Cardiac muscle cell (in vitro differentiated cells and primary cell): ENCODE measurements around the gene PPID. TPM values are rescaled to one million over a fixed set of nuclear protein-coding genes. Genes with fewer than 3 reads are reported as not detected.

ENCODE experiments used
- DNase-seq, 2 donors: peaks; one replicate each; pipeline versions ENCODE4 v3.0.0 to v3.0.0-alpha.2; 2010 to 2017; ENCODE audit warnings: low read depth in 1 of 2, low spot score in 1 of 2
- H3K27ac ChIP-seq: fragments of 200-600 bp; sonication (generic); 2 replicates; pipeline ENCODE4 v1.5.1; 2016
- H3K27me3 ChIP-seq: fragments of 200-600 bp; sonication (generic); 2 replicates; pipeline ENCODE4 v1.6.0; 2016; ENCODE audit warnings: control low read depth
- H3K36me3 ChIP-seq: fragments of 200-600 bp; sonication (generic); 2 replicates; pipeline ENCODE4 v1.5.1; 2016; ENCODE audit warnings: control low read depth
- H3K4me1 ChIP-seq: fragments of 200-600 bp; sonication (generic); 2 replicates; pipeline ENCODE4 v1.8.1; 2017; ENCODE audit warnings: low read depth, mild to moderate bottlenecking, mixed run types
- H3K4me3 ChIP-seq: fragments of 200-600 bp; sonication (generic); 2 replicates; pipeline ENCODE4 v1.5.1; 2016; ENCODE audit warnings: mild to moderate bottlenecking
- H3K9me3 ChIP-seq: fragments of 200-600 bp; sonication (generic); 2 replicates; pipeline ENCODE4 v1.5.1; 2017; ENCODE audit warnings: low read depth, mild to moderate bottlenecking, control low read depth
- CTCF ChIP-seq: IDR thresholded peaks from 2 replicates; pipeline ENCODE4 v1.5.1; 2012; ENCODE audit warnings: low read depth, mild to moderate bottlenecking, low read length
- polyA plus RNA-seq: library from polyadenylated mRNA; unstranded; fragments of >200 nt; fragmentation: Nextera tagmentation; extraction: Ambion mirVana; gene quantifications from 2 replicates; pipeline ENCODE4 v1.2.1, GENCODE V29; 2016
- total RNA-seq: library from RNA; depleted of rRNA; stranded (reverse); fragments of >200 nt; gene quantifications from 2 replicates; pipeline ENCODE4 v1.2.3, GENCODE V29; 2016

The PPID gene
- total and polyA plus RNA-seq, 2 experiments from 2014 or later: 30.7 to 73.9 TPM

- no peak for DNase-seq
- H3K27me3 ChIP-seq: no peaks in the 10 kb centered on the region
- no peak overlapping the region for H3K27ac ChIP-seq
- no peak overlapping the region for H3K4me3 ChIP-seq
- no peaks in the 10 kb centered on the region for H3K36me3 ChIP-seq
- no peaks in the 10 kb centered on the region for H3K4me1 ChIP-seq
- no peak for TF ChIP-seq CTCF
- no peaks in the 10 kb centered on the region for H3K9me3 ChIP-seq
Measured at GRCh38 chr4:158741326-158742021, 18.3 kb upstream of the PPID start.

- no peak for TF ChIP-seq CTCF
- Histone ChIP-seq H3K4me1 (no peaks in the 10 kb centered on the region), H3K36me3 (no peaks in the 10 kb centered on the region), H3K9me3 (no peaks in the 10 kb centered on the region), H3K27me3 (no peaks in the 10 kb centered on the region), H3K27ac (no peak overlapping the region), H3K4me3 (no peak overlapping the region)
- no peak for DNase-seq
Measured at GRCh38 chr4:158739600-158739999, 16.4 kb upstream of the PPID start.

GRCh38 chr4:158738866-158739265 is 15.7 kb upstream of the PPID start:
- no peak for DNase-seq
- H3K27ac ChIP-seq: no peak overlapping the region
- no peak for TF ChIP-seq CTCF
- no peak overlapping the region for H3K4me3 ChIP-seq
- H3K9me3 ChIP-seq: no peaks in the 10 kb centered on the region
- no peaks in the 10 kb centered on the region for H3K27me3 ChIP-seq
- no peaks in the 10 kb centered on the region for H3K4me1 ChIP-seq
- no peaks in the 10 kb centered on the region for H3K36me3 ChIP-seq

- peak; percentile 81 for TF ChIP-seq CTCF
Measured at GRCh38 chr4:158729716-158730559, 6.7 kb upstream of the PPID start.

GRCh38 chr4:158728236-158728635 is 5.0 kb upstream of the PPID start:
- Histone ChIP-seq H3K36me3 (no peaks in the 10 kb centered on the region), H3K9me3 (no peaks in the 10 kb centered on the region), H3K4me1 (peaks cover 2% of the 10 kb centered on the region), H3K27ac (no peak overlapping the region), H3K27me3 (no peaks in the 10 kb centered on the region), H3K4me3 (no peak overlapping the region)
- no peak for DNase-seq
- TF ChIP-seq CTCF: no peak

More at GRCh38 chr4:158729716-158730559, 6.7 kb upstream of the PPID start:
- no peaks in the 10 kb centered on the region for H3K36me3 ChIP-seq
- H3K9me3 ChIP-seq: no peaks in the 10 kb centered on the region
- no peak overlapping the region for H3K4me3 ChIP-seq
- peak; percentile 72 to 76 for DNase-seq
- no peaks in the 10 kb centered on the region for H3K27me3 ChIP-seq
- no peak overlapping the region for H3K27ac ChIP-seq
- H3K4me1 ChIP-seq: peaks cover 2% of the 10 kb centered on the region
